ENCODE measurements around the gene FBLN2. TPM values are rescaled to one million over a fixed set of nuclear protein-coding genes. Genes with fewer than 3 reads are reported as not detected.

Gene FBLN2
- total RNA-seq, 1 experiment from 2014 or later = 0.11 TPM

DNA sequence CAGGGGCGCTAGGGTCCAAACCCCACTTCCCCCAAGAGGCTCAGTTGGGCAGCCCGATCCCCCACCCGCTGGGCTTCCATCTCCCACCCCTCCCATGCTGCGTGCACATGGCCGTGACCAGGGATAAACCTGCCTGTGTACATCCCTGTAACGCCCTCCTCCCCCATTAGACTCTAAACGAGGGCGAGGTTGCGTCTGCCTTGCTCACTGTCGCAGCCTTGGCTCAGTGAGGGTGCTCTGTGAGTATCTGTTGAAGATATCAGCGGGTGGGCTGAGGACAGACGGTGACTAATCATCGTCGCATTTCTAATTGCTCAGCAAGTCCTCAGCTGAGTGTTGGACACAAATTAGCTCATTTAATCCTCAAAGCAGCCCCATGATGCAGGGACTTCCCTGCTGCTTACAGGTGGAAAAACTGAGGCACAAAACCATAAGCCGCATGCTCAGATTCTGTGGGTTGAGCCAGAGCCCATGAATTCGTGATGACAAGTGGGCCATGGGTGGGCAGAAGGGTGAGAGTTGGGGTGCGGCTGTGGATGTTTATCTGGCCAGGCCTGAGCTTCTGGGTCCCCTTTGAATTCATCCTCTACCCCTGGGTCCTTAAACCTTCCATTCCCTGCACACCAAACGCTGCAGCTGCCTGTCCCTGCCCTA lies 26.0 kb downstream of the FBLN2 start:
- Histone ChIP-seq H3K4me3 (ENCODE audit: low read length) (no peak overlapping the region), H4K20me1 (ENCODE audit: low read length) (no peaks in the 10 kb centered on the region), H3K9me3 (ENCODE audit: low read length) (no peaks in the 10 kb centered on the region), H3K27me3 (ENCODE audit: low read length) (no peaks in the 10 kb centered on the region), H3K9me2 (replicated peaks; ENCODE audit: low read length) (no peaks in the 10 kb centered on the region), H3K4me1 (ENCODE audit: insufficient read depth, low read length) (no peaks in the 10 kb centered on the region), H3F3A (ENCODE audit: low read length, unreplicated experiment) (no peaks in the 10 kb centered on the region), H3K36me3 (ENCODE audit: low read depth, low read length) (no peaks in the 10 kb centered on the region), H3K27ac (ENCODE audit: low read length) (no peak overlapping the region), H3K9ac (ENCODE audit: low read length) (no peak overlapping the region), H3K79me2 (ENCODE audit: low read length) (no peaks in the 10 kb centered on the region), H3K4me2 (ENCODE audit: low read length) (no peak overlapping the region), H2AFZ (ENCODE audit: low read length) (no peak overlapping the region)
- DNase-seq (no peak), ATAC-seq (no peak)
- no TSS peak for BruUV-seq (replicated peaks)
- TF ChIP-seq, protein P1, sequence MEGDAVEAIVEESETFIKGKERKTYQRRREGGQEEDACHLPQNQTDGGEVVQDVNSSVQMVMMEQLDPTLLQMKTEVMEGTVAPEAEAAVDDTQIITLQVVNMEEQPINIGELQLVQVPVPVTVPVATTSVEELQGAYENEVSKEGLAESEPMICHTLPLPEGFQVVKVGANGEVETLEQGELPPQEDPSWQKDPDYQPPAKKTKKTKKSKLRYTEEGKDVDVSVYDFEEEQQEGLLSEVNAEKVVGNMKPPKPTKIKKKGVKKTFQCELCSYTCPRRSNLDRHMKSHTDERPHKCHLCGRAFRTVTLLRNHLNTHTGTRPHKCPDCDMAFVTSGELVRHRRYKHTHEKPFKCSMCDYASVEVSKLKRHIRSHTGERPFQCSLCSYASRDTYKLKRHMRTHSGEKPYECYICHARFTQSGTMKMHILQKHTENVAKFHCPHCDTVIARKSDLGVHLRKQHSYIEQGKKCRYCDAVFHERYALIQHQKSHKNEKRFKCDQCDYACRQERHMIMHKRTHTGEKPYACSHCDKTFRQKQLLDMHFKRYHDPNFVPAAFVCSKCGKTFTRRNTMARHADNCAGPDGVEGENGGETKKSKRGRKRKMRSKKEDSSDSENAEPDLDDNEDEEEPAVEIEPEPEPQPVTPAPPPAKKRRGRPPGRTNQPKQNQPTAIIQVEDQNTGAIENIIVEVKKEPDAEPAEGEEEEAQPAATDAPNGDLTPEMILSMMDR (conservative IDR thresholded peaks at IDR 0.05; ENCODE audit: low read depth, low read length) = no peak
- TF ChIP-seq EZH2 (IDR thresholded peaks at IDR 0.05; ENCODE audit: low read length, unreplicated experiment) (no peak), EZH2phosphoT487 (IDR thresholded peaks at IDR 0.05; ENCODE audit: borderline replicate concordance, low read length) (no peak)
- ChIA-PET POLR2A (ENCODE audit: unreplicated experiment) (no interaction called here), CTCF (no interaction called here)
- intact Hi-C loops (cut with micrococcal nuclease) = no loop called here

GRCh38 chr3:13575459-13576061 lies 26.6 kb downstream of the FBLN2 start:
- TF ChIP-seq, protein P1 (conservative IDR thresholded peaks at IDR 0.05; ENCODE audit: low read depth, low read length) = no peak
- TF ChIP-seq EZH2 (IDR thresholded peaks at IDR 0.05; ENCODE audit: low read length, unreplicated experiment) (no peak), EZH2phosphoT487 (IDR thresholded peaks at IDR 0.05; ENCODE audit: borderline replicate concordance, low read length) (no peak)
- intact Hi-C loops (cut with micrococcal nuclease) = no loop called here
- BruUV-seq (replicated peaks) = no TSS peak
- H3K27me3 ChIP-seq (ENCODE audit: low read length) = no peaks in the 10 kb centered on the region
- ChIA-PET POLR2A (ENCODE audit: unreplicated experiment) (interaction anchor here (0.6 kb wide), 1 partner anchor 41 kb away, joined by 4 read pairs; no protein-coding TSS in a partner anchor), CTCF (no interaction called here)
- no peak overlapping the region for H3K4me3 ChIP-seq (ENCODE audit: low read length)
- H3K27ac ChIP-seq (ENCODE audit: low read length) = no peak overlapping the region
- no peaks in the 10 kb centered on the region for H3K4me1 ChIP-seq (ENCODE audit: insufficient read depth, low read length)
- ATAC-seq = no peak
- no peak overlapping the region for H3K4me2 ChIP-seq (ENCODE audit: low read length)
- no peak overlapping the region for H3K9ac ChIP-seq (ENCODE audit: low read length)
- H3K9me2 ChIP-seq (replicated peaks; ENCODE audit: low read length) = no peaks in the 10 kb centered on the region
- no peaks in the 10 kb centered on the region for H3K36me3 ChIP-seq (ENCODE audit: low read depth, low read length)
- no peaks in the 10 kb centered on the region for H4K20me1 ChIP-seq (ENCODE audit: low read length)
- no peaks in the 10 kb centered on the region for H3F3A ChIP-seq (ENCODE audit: low read length, unreplicated experiment)
- no peaks in the 10 kb centered on the region for H3K9me3 ChIP-seq (ENCODE audit: low read length)
- no peak overlapping the region for H2AFZ ChIP-seq (ENCODE audit: low read length)
- DNase-seq = no peak
- no peaks in the 10 kb centered on the region for H3K79me2 ChIP-seq (ENCODE audit: low read length)

All from PC-3 (cell line).